Measurements from ENCODE around the gene RARG. TPM values are rescaled to one million over a fixed set of nuclear protein-coding genes. Genes with fewer than 3 reads are reported as not detected.

The RARG gene
- total and polyA plus RNA-seq, 2 of the 8 experiments (the other 6 are each of a cell fraction or from before 2014, with no cell fraction given) = 68.6 to 68.9 TPM

- TF ChIP-seq HDAC2 (IDR thresholded peaks at IDR 0.05; ENCODE audit: borderline replicate concordance in 1 of 2, low read depth in 2 of 2, low read length in 2 of 2) (no peak), ZNF274 (IDR thresholded peaks at IDR 0.05; ENCODE audit: borderline replicate concordance, extremely low read depth, low read length) (no peak), CTCF (IDR thresholded peaks at IDR 0.05; ENCODE audit: control extremely low read depth in 1 of 3, insufficient read depth in 1 of 3, low read depth in 1 of 3, low read length in 3 of 3) (no peak), GTF2F1 (IDR thresholded peaks at IDR 0.05; ENCODE audit: borderline replicate concordance, low read depth, low read length) (no peak), SRF (IDR thresholded peaks at IDR 0.05; ENCODE audit: low read depth, low read length) (no peak), JUN (IDR thresholded peaks at IDR 0.05; ENCODE audit: low read depth, low read length) (no peak), SIX5 (IDR thresholded peaks at IDR 0.05; ENCODE audit: low read depth, low read length) (no peak), RFX5 (IDR thresholded peaks at IDR 0.05; ENCODE audit: borderline replicate concordance, low read depth, low read length) (no peak), POLR2A (IDR thresholded peaks at IDR 0.05; ENCODE audit: control extremely low read depth in 1 of 2, low read depth in 2 of 2, low read length in 2 of 2) (no peak)
Observed at GRCh38 chr12:53200458-53201176, 31.4 kb downstream of the RARG start (continued).
